ENCODE measurements around the gene PALM2AKAP2. TPM values are rescaled to one million over a fixed set of nuclear protein-coding genes. Genes with fewer than 3 reads are reported as not detected.

Gene PALM2AKAP2
- 165 TPM for total RNA-seq
- long read RNA-seq, full-length matches to known transcripts, result 16 of 86 reads
- long read RNA-seq, partial matches to known transcripts, result 46 of 86 reads
- long read RNA-seq, other reads (novel, unspliced or antisense), result 24 of 86 reads

DNA sequence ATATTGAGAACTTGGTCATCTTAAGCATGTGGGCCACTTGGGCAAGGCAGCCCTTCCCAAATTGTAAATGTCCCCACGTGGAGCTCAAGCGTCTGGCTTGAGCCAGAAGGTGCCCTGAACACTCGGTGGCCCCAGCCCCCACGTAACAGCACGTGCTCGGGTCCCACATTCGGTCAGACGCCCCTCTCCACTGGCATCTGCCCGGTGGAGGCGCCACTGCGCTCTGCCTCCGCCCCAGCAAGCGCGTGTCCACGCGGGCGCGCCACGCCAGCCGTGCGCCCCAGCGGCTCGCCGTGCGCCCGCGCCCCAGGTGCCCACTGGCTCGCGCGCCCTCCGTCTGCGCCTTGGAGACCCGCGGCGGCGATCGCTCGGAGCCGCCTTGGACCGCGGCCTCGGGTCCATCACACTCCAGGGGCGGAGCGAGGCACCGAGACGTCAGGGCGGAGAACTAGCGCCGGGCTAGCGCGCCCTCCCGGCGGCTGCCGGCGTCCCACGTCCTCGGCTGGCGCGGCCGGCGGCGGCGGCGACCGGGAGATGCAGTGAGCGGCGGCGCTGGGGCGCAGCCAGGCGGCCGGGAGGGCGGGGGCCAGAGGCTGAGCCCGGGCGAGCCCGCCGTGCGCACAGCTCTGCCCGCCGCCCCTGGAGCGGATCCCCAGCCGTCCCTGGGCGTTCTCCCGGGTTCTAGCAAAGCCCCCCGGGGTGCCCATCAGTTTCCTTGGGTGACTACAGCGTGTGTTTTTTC is at the start of gene PALM2AKAP2:
TSS of gene PALM2AKAP2 (plus strand) at position 488 of the 742 bp plus-strand sequence. CDS start 291 bp downstream, outside the sequence.
- intact Hi-C loops (cut with DNase I), result loop anchor here (2.0 kb wide), 2 partner anchors 37 to 107 kb away; no protein-coding TSS in a partner anchor
- peak; percentile 81 for DNase-seq (ENCODE audit: low spot score)

DNA sequence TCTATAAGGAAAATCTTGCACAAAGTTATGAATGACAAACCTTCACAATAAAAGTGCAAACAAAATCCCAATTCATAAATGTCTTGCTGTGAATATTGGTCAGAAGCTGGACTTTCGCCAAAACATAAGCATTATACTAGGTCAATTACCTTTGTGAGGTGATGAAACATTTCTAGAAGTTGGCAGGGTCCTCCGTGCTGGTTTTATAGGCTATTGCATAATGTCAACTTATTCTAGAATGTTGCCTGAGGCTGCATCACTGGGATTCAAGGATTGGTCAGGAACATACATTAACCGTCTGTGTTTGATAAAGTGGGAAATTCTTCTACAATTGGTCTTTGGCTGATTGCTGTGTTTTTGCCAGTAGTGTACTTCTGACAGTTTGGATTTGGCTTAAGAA is 49.8 kb upstream of the PALM2AKAP2 start:
- intact Hi-C loops (cut with DNase I), result no loop called here
- no peak for DNase-seq (ENCODE audit: low spot score)

DNA sequence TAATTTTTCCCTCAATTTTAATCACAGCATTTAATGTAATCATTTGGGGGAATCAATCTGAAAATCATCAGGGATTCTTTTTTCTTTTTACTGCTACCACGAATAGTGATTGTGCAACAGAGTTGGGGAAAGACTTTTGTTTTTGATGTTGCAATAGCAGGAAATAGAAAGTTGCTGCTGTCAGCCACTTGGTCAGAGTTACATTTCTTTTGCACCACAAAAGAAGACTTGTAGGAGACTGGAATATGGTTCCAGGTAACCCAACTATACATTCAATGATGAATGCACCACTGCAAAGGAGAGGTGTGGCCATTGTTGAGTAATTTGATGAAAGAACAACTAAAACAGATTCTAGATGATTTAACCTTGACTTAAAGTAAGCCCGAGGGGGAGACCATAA is 46.3 kb upstream of the PALM2AKAP2 start:
- intact Hi-C loops (cut with DNase I), result no loop called here
- DNase-seq (ENCODE audit: low spot score), result no peak

DNA sequence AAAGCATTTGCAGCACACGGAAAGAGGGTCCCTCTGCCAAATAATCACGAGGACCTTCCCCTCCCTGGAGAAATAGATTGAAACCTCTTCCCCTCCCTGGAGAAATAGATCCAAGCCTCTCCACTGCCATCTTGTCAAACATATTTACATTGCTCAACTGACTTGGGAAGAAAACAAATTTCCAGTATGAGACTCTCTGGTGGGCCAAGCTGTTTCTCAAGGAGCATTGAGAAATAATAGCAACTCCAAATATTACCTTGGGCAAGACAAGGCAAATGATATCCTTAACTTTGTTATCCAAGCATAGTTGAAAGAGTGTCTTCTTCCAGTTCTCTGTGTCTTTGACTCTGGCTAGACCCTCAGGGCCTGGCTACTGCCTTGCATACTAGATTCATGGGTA is 45.2 kb upstream of the PALM2AKAP2 start:
- DNase-seq (ENCODE audit: low spot score), result no peak
- intact Hi-C loops (cut with DNase I), result no loop called here

DNA sequence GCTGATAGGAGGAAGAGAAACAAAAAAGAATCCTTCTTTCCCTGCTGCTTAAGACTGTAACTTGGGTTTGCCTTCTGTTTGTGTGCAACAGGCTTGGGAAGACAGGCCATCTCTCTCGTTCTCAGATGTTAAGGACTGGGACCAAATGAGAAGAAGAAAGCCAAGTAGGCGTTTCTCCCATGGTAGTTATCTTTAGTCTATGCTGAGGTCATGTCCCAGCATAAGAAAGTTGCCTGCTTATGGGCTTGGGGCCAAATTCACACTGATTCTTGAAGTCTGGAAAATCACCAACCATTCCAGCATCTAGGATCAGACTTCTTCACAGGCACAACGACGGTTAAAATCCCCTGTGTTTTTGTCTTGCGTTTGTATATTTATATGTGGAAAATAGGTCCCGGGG is 44.2 kb upstream of the PALM2AKAP2 start:
- intact Hi-C loops (cut with DNase I), result no loop called here
- DNase-seq (ENCODE audit: low spot score), result no peak

DNA sequence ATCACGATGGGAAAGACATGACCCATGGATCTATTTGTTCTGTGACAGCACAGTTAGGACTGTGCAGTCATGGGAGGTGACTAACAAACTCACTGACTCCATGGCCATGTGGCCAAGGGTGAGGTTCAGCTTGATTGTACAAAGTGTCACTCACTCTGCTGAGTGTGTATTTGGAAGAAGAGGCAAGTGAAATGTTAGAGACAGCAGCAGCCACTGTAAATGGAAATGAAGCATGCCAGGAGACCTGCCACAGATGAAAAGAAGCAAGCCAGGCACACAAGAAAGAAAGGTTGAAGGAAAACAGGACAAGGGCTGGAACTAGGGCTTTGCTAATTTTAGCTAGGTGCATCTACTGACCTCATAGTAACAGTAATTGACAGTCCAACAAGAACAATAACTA is 42.7 kb upstream of the PALM2AKAP2 start:
- intact Hi-C loops (cut with DNase I), result no loop called here
- DNase-seq (ENCODE audit: low spot score), result no peak

DNA sequence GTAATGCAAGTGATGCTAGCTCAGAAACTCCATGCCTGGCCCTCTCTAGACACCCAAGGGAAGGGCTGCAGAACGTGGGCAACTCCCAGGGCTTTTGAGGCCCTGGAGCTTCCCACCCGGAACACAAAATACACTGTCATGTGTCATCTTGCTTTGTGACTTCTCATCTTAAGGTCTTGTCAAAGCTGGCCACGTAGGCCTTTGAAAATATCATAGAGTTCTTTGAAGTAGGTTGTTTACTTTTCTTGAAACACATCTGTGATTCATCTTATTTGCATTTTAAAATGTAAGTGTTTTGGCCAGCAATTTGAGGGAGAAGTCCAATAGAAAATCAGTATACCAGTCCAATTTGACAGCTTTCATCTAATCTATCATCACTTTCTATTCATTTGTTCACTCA is 40.2 kb upstream of the PALM2AKAP2 start:
- DNase-seq (ENCODE audit: low spot score), result no peak
- intact Hi-C loops (cut with DNase I), result no loop called here

DNA sequence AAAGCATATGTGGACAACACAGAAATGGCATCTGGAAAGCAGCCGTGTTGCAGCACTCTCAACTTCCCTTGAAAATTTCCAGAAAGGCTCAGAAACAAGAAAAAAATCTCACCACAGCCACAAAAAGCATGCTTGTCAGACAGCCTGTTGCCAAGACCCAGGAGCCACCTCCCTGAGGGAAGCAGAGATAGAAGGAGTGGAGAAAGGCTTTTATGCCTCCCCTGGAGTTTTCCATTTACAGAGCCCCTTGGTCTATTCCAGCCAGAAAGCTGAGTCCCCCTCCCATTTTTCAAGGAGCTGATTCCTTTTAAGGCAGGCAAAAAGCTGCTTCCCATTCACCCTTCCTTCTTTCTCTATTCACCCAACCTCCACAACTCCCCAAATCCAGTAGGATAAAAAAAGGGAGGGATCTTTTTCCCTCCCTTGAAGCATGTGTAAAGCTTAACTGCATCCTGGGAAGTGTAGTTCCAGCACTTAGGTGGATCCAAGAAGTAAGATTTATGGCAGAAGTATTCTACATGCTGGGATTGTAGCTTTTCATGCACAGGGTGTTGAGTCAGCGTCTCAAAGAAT is 37.1 kb upstream of the PALM2AKAP2 start:
- intact Hi-C loops (cut with DNase I), result no loop called here
- DNase-seq (ENCODE audit: low spot score), result no peak

DNA sequence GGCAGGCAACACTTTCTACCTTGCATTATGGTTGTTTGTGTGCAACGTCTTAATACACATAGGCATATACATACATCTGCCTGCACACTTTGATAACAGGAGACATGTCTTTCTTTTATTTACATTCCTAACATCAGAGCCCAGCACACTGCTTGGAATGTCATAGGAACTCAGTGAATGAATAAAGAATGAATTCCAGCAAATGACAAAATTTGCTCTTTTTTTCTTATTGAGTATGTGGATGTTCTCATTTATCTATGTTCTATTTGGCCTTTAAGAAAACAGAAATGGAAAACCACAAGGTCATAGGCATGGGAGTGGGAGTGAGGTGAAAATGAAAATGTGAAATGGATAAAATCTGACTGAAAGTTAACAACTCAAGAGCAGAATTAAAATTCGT is 36.3 kb upstream of the PALM2AKAP2 start:
- intact Hi-C loops (cut with DNase I), result no loop called here
- no peak for DNase-seq (ENCODE audit: low spot score)

DNA sequence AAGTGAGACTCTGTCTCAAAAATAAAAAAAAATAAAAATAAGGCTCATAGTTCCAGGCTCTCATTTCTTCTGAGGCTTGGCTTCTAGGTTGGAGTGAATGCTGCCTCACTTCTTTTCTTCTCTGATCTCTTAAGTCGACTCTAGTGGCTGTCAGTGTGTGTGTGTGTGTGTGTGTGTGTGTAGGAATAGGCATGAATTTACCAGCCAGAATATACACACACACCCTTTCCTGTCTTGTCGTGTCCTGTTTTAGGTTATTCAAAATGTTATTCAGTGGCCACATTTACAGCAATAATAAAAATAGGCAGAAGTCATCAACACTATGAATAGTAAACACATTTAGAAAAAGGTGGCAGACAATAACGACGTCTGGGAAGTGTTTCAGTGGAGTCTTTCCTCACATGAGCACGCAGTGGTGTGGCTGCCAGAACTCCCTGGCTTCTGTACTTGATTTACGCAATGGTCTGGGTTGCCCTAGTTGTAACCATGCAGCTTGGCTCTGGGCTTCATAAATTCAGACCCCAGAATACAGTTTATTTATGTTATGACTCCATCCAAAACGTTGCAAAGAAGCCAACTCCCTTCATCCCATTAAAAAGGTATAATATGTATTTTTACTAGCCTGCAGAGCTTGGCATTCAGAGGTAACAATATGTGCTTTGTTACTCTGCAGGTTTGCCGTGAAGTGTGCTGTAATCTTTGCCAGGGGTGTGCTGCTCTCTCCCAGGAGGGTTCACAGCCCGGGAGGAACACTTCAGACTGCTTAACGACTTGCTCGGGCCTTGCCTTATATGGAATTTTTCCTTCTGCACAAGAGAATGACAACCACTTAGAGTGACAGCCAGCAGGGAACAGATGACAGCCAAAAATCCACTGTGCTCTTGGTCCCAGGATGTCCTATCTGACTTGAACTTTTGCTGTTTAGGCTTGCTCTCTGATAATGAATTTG is 34.4 kb upstream of the PALM2AKAP2 start:
- intact Hi-C loops (cut with DNase I), result loop anchor here (2.0 kb wide), 1 partner anchor 37 kb away; no protein-coding TSS in a partner anchor
- peak; percentile 78 for DNase-seq (ENCODE audit: low spot score)

DNA sequence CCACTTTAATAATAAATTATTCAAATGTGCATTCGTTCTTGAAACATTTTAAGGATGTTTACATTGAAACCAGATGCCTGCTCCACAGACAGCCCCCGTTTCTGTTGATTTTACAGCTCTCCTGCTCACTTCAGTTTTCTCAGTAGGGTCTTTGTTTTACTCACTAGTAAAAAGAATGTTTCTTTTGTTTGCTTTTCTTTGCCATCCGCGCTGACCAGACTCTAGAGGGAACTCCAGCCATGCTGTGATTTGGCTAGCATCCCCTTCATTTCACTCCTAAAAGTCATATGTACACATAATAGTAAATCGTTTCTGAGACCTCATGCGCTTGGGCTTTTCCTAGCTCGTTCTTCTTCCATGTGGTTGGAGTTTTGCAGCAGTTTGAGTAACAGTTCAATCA is 28.7 kb upstream of the PALM2AKAP2 start:
- intact Hi-C loops (cut with DNase I), result no loop called here
- no peak for DNase-seq (ENCODE audit: low spot score)

DNA sequence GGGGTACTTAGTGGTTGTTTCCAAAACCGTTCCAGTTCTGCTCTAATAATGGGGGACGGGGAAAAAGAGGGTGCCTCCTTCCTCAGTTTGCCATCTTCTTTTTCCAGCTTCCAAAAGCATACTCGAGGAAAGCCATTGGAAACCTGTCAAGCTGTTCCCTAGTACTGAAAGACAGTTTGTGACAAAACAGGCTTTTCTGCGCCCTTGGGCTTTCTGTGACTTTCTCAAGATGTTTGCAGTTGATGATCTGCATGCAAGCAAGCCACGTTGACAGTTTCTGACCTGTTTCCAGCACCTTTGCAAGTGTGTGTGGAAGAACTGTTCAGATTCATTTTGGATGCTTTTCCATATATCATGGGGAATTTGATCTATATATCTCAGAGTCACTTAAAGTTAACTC is 26.7 kb upstream of the PALM2AKAP2 start:
- intact Hi-C loops (cut with DNase I), result no loop called here

DNA sequence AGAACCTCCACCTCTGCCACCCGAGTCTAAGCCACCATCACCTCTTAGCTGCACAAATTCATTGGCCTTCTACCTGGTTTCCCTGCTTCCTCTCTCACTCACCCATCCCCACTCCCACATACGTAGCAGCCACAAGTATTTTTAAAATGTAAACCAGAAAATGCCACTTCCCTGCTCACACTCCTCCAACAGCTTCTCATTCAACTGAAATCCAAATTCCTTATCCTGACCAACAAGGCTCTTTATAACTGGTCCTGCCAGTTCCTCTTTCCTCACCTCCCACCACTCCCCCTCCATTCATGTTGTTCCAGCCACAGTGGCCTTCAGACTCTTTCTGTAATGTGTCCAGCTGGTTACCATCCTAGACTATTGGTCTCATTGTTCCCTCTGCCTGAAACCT is 25.0 kb upstream of the PALM2AKAP2 start:
- DNase-seq (ENCODE audit: low spot score), result no peak
- intact Hi-C loops (cut with DNase I), result no loop called here

More for the DNA sequence above, 26.7 kb upstream of the PALM2AKAP2 start:
- no peak for DNase-seq (ENCODE audit: low spot score)

DNA sequence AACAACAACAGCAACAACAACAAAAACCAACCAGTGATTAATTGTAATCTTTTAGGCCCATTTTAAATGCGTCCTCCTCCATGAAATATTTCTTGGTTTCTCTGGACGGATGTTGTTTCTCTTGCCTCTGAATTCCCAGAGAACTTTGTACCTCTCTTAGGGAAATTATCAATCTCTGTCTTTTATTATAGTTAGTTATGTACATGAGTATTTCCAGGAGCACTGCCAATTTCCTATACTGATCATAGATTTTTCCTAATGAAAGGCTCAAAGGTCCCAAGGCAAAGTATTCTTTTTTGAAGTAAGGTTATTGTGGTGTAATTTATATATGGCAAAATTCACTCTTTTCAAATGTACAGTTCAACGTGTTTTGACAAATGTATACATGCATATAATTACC is 20.4 kb upstream of the PALM2AKAP2 start:
- intact Hi-C loops (cut with DNase I), result no loop called here
- DNase-seq (ENCODE audit: low spot score), result no peak

DNA sequence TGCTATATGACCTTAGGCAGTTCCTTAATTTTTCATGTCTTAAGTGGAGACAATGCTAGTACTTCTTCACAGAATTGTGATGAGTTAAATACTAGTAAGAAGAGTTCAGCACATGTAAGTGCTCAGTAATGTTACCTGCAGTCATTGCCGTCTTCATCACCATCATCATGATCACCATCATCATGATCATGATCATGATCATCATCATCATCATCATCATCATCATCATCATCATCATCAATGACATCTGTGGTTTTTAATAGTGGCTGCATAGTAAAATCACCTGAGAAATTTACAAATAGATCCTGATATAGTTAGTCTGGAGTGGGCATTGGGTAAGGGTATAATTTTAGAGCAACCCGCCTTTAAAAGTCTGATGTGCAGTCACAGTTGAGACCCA is 14.7 kb upstream of the PALM2AKAP2 start:
- intact Hi-C loops (cut with DNase I), result loop anchor here (5.0 kb wide), 1 partner anchor 97 kb away; no protein-coding TSS in a partner anchor
- no peak for DNase-seq (ENCODE audit: low spot score)

DNA sequence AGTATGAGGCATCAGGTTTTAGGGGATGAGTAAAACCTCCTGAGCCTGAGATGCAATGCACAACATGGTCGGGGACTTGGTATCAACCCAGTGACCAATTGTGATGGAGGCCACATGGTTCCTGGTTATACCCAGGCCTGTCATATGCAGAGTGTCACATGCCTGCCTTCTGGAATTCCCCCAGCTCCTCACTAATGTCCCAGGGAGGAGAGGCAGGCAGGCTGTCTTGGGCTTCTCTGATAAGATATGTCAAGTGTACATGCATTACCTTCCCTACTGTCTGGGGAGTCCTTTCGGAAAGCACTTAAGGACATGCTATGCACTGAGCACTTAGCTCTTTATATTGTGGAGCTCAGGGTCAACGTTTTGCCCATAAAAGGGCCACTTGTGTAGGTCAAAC is 14.2 kb upstream of the PALM2AKAP2 start:
- no peak for DNase-seq (ENCODE audit: low spot score)
- intact Hi-C loops (cut with DNase I), result loop anchor here (5.0 kb wide), 1 partner anchor 96 kb away; no protein-coding TSS in a partner anchor

DNA sequence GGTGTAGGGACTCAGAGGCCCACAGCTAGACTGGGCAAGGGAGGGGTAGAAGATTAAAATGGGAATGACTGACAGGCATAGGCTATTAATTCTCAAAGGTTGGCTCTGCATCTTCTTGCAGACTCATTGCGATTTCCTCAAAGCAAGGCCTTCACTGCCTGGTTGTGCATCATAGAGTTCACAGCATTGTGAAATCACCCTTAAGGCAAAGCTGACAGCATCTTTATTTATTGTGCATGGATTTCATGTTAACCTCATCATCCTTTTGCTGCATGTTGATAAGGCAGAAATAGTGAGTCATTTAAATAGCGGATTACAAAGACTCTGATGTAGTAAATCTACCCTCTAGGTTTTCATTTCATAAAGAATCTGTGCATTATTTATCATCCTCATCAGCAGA is 13.6 kb upstream of the PALM2AKAP2 start:
- intact Hi-C loops (cut with DNase I), result loop anchor here (5.0 kb wide), 1 partner anchor 96 kb away; no protein-coding TSS in a partner anchor
- DNase-seq (ENCODE audit: low spot score), result no peak

DNA sequence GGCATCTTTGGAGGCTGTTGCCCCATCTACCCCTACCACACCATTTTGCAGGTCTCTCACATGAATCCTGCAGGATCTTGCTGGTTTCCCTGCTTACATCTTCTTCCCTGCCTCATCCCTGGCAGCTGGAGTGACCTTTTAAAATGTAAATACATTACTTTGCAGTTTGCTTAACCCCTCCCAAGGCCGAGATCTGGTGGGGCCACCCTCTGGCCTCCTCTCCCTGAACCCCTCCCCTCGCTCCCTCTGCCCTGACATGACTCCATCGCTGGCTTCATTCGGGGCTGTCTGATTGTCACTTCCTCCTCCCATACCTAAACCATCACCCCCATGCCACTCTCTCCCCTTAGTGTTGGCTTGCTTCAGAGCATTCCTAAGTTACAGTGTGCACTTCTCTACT is 12.6 kb upstream of the PALM2AKAP2 start:
- no peak for DNase-seq (ENCODE audit: low spot score)
- intact Hi-C loops (cut with DNase I), result loop anchor here (5.0 kb wide), 1 partner anchor 95 kb away; no protein-coding TSS in a partner anchor

DNA sequence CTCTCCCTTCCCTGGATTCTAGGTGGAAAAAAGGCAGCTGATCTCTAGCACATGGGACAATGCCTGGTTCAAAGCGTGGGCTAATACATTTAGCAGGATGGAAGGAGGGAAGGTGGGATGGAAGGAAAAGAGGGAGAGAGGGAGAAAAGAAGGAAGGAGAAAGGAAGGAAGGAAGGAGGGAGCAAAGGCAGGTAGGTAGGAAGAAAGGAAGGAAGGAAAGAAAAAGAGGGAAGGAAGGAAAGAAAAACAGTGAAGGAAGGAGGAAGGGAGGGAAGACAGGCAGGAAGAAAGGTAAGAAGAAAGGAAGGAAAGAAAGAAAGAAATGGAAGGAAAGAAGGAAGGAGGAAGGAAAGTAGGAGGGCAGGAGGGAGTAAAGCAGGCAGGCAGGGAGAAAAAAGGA is 12.2 kb upstream of the PALM2AKAP2 start:
- intact Hi-C loops (cut with DNase I), result loop anchor here (5.0 kb wide), 1 partner anchor 94 kb away; no protein-coding TSS in a partner anchor

DNA sequence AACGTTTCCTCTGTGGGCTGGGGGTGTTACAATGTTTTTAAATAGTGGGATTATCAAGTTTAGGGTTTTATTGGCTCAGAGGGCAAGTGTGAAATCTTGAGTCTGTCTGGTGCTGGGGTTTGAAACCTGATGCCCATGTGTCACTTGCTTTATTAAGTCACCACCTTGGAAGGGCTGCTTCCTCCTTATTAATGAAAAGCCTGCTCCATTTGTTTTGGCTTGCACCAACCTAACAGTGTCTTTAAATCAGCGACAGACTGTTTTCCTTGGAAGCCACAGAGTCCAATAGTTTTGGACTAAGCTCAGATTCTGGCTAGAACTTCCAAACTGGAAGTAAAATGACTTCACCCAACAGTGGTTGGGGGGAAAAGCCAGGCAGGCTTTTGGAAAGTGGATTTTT is 10.7 kb upstream of the PALM2AKAP2 start:
- DNase-seq (ENCODE audit: low spot score), result no peak
- intact Hi-C loops (cut with DNase I), result loop anchor here (5.0 kb wide), 1 partner anchor 93 kb away; no protein-coding TSS in a partner anchor

More for the DNA sequence above, 12.2 kb upstream of the PALM2AKAP2 start:
- no peak for DNase-seq (ENCODE audit: low spot score)

All from cardiac septum (tissue), 1 donor.